ENCODE data around the gene SHC4. TPM values are rescaled to one million over a fixed set of nuclear protein-coding genes. Genes with fewer than 3 reads are reported as not detected.
"Not testable (repeated sequence)": the region's sequence is repeated elsewhere in the genome, so short reads cannot be mapped to it uniquely, and the experiment has no call there.

SHC4 gene
- total RNA-seq, 6 donors from 2014 or later = under 0.01 to 0.59 (median 0.20) TPM; not detected in 2

GRCh38 chr15:48976444-48977088, 12.8 kb upstream of the SHC4 start:
- Histone ChIP-seq H3K4me3 (peak overlapping the region in 2 of 4 donors; percentile 51 to 58), H3K27me3 (no peaks in the 10 kb centered on the region), H3K36me3 (no peaks in the 10 kb centered on the region), H3K9me3 (no peaks in the 10 kb centered on the region), H3K27ac (no peak overlapping the region), H3K4me1 (peaks cover 0 to 12% (median 11%) of the 10 kb centered on the region in 4 donors)
- 81 to 86% methylated on average over 15 to 17 of the region's 17 CpGs for WGBS, 2 donors
- DNase-seq (peak in 1 of 2 donors; percentile 3), ATAC-seq (ENCODE audit: low FRiP score in 2 of 2) (no peak)
- TF ChIP-seq POLR2AphosphoS5 (IDR thresholded peaks at IDR 0.05) (no peak), POLR2A (IDR thresholded peaks at IDR 0.05) (no peak), EP300 (IDR thresholded peaks at IDR 0.05) (no peak)
- TF ChIP-seq, protein P1, sequence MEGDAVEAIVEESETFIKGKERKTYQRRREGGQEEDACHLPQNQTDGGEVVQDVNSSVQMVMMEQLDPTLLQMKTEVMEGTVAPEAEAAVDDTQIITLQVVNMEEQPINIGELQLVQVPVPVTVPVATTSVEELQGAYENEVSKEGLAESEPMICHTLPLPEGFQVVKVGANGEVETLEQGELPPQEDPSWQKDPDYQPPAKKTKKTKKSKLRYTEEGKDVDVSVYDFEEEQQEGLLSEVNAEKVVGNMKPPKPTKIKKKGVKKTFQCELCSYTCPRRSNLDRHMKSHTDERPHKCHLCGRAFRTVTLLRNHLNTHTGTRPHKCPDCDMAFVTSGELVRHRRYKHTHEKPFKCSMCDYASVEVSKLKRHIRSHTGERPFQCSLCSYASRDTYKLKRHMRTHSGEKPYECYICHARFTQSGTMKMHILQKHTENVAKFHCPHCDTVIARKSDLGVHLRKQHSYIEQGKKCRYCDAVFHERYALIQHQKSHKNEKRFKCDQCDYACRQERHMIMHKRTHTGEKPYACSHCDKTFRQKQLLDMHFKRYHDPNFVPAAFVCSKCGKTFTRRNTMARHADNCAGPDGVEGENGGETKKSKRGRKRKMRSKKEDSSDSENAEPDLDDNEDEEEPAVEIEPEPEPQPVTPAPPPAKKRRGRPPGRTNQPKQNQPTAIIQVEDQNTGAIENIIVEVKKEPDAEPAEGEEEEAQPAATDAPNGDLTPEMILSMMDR (IDR thresholded peaks at IDR 0.05) = no peak

- Histone ChIP-seq H3K36me3 (no peaks in the 10 kb centered on the region), H3K27me3 (no peaks in the 10 kb centered on the region), H3K9me3 (no peaks in the 10 kb centered on the region), H3K27ac (peak overlapping the region in 2 of 4 donors; percentile 28 to 66), H3K4me1 (peaks cover 0 to 12% (median 11%) of the 10 kb centered on the region in 4 donors), H3K4me3 (peak overlapping the region; percentile 29 to 58 (median 42))
- WGBS, 2 donors = 15 to 26% methylated on average over 14 to 32 of the region's 53 CpGs
- TF ChIP-seq, protein P1 (IDR thresholded peaks at IDR 0.05) = peak; percentile 93 to 99 (median 94)
- no peak for TF ChIP-seq POLR2A (IDR thresholded peaks at IDR 0.05)
- DNase-seq (peak; percentile 76 to 96), ATAC-seq (ENCODE audit: low FRiP score in 2 of 2) (peak; percentile 91 to 98)
Measured at GRCh38 chr15:48975472-48976419, 12.0 kb upstream of the SHC4 start.

DNA sequence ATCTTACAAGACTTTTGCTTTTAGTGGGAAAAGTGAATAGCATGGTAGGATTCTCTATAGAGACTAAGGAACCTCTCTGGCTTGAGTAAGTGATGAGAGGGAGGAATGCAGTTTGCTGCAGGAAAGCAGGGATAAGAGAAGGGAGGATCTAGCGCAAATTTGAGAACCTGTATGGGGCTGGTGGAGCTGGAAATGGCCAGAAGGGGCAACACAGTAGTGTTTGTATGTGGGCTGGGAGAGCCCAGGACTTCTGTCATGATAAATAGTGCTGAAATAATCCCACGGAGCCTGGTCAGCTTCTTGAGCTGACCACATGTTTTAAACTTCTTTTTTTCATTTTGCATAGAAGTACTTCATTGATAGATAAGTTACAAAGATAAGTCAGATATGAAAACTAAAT, 11.2 kb upstream of the SHC4 start:
- TF ChIP-seq POLR2AphosphoS5 (IDR thresholded peaks at IDR 0.05) (no peak), POLR2A (IDR thresholded peaks at IDR 0.05) (no peak), EP300 (IDR thresholded peaks at IDR 0.05) (no peak)
- TF ChIP-seq, protein P1 (IDR thresholded peaks at IDR 0.05) = no peak
- Histone ChIP-seq H3K27ac (no peak overlapping the region), H3K4me1 (peaks cover 0 to 12% (median 11%) of the 10 kb centered on the region in 4 donors), H3K36me3 (no peaks in the 10 kb centered on the region), H3K27me3 (no peaks in the 10 kb centered on the region), H3K4me3 (no peak overlapping the region), H3K9me3 (no peaks in the 10 kb centered on the region)
- ATAC-seq (ENCODE audit: low FRiP score in 2 of 2) = no peak
- DNase-seq = no peak
- 81 to 86% methylated on average over 2 of the region's 2 CpGs for WGBS, 2 donors

DNA sequence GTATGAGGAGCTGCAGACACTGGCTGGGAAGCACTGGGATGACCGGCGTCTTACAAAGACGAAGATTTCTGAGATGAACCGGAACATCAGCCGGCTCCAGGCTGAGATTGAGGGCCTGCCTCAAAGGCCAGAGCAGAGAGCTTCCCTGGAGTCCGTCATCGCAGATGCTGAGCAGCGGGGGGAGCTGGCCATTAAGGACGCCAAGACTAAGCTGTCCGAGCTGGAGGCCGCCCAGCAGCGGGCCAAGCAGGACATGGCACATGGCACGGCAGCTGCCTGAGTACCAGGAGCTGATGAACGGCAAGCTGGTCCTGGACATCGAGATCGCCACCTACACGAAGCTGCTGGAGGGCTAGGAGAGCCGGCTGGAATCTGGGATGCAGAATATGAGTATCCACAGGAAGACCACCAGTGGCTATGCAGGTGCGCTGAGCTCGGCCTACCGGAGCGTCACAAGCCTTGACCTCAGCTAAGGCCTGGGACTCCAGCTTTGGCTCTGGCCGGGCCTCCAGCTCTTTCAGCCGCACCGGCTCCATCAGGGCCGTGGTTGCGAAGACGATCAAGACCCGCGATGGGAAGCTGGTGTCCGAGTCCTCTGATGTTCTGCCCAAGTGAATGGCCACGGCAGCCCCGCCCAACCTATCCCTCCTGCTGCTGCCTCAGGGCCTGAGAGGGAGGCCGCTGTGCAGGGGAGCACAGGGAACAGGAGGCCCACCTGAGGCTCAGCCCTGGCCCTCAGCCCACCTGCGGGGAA, 9.2 kb upstream of the SHC4 start:
- Histone ChIP-seq H3K9me3 (no peaks in the 10 kb centered on the region), H3K27me3 (no peaks in the 10 kb centered on the region), H3K4me3 (no peak overlapping the region), H3K36me3 (no peaks in the 10 kb centered on the region), H3K27ac (no peak overlapping the region), H3K4me1 (peaks cover 0 to 12% (median 11%) of the 10 kb centered on the region in 4 donors)
- WGBS, 2 donors = 95 to 97% methylated on average over 25 to 34 of the region's 35 CpGs
- TF ChIP-seq EP300 (IDR thresholded peaks at IDR 0.05) (no peak), POLR2AphosphoS5 (IDR thresholded peaks at IDR 0.05) (no peak), POLR2A (IDR thresholded peaks at IDR 0.05) (no peak)
- TF ChIP-seq, protein P1 (IDR thresholded peaks at IDR 0.05) = no peak
- no peak for ATAC-seq (ENCODE audit: low FRiP score in 2 of 2)
- DNase-seq = peak in 1 of 2 donors; percentile 71

GRCh38 chr15:48970926-48971325, 7.2 kb upstream of the SHC4 start:
- 66 to 70% methylated on average over 1 of the region's 1 CpG for WGBS, 2 donors
- not testable (repeated sequence) for H3K9me3 ChIP-seq; H3K27me3 ChIP-seq; DNase-seq; ATAC-seq (ENCODE audit: low FRiP score in 2 of 2); H3K4me1 ChIP-seq; H3K36me3 ChIP-seq; H3K27ac ChIP-seq; H3K4me3 ChIP-seq
